ENCODE data around the gene SERPIND1. TPM values are rescaled to one million over a fixed set of nuclear protein-coding genes. Genes with fewer than 3 reads are reported as not detected.

The SERPIND1 gene
- total RNA-seq, 4 donors from 2014 or later = 2.6 TPM; not detected in 3

- intact Hi-C loops (cut with DNase I) = no loop called here
- H3K27ac ChIP-seq = no peak overlapping the region
- peaks cover 0 to 7% of the 10 kb centered on the region in 2 donors for H3K4me1 ChIP-seq
- no peak overlapping the region for H3K4me3 ChIP-seq (replicated peaks in 1 of 3)
- 96 to 97% methylated on average over 15 of the region's 15 CpGs for WGBS, 2 donors
- TF ChIP-seq POLR2A (IDR thresholded peaks at IDR 0.05) = no peak
- TF ChIP-seq CTCF (IDR thresholded peaks at IDR 0.05) = no peak
- H3K36me3 ChIP-seq = peaks cover 23 to 30% of the 10 kb centered on the region in 2 donors
- no peaks in the 10 kb centered on the region for H3K27me3 ChIP-seq
- DNase-seq = no peak
- no peaks in the 10 kb centered on the region for H3K9me3 ChIP-seq
Observed at GRCh38 chr22:20744456-20744855, 29.5 kb upstream of the SERPIND1 start.

- Histone ChIP-seq H3K4me1 (peaks cover 0 to 10% of the 10 kb centered on the region in 2 donors), H3K27me3 (no peaks in the 10 kb centered on the region), H3K9me3 (no peaks in the 10 kb centered on the region), H3K36me3 (peaks cover 26 to 30% of the 10 kb centered on the region in 2 donors), H3K27ac (no peak overlapping the region), H3K4me3 (replicated peaks in 1 of 3) (no peak overlapping the region)
- intact Hi-C loops (cut with DNase I) = no loop called here
- WGBS, 2 donors = 89 to 95% methylated on average over 3 of the region's 3 CpGs
- TF ChIP-seq POLR2A (IDR thresholded peaks at IDR 0.05) (no peak), CTCF (IDR thresholded peaks at IDR 0.05) (no peak)
- DNase-seq = no peak
Observed at GRCh38 chr22:20745119-20745518, 28.8 kb upstream of the SERPIND1 start.

GRCh38 chr22:20746431-20747189, 27.3 kb upstream of the SERPIND1 start:
- TF ChIP-seq CTCF (IDR thresholded peaks at IDR 0.05) = no peak
- Histone ChIP-seq H3K27me3 (no peaks in the 10 kb centered on the region), H3K27ac (no peak overlapping the region), H3K4me3 (replicated peaks in 1 of 3) (no peak overlapping the region), H3K36me3 (peaks cover 33% of the 10 kb centered on the region in 2 donors), H3K4me1 (peaks cover 0 to 18% of the 10 kb centered on the region in 2 donors), H3K9me3 (no peaks in the 10 kb centered on the region)
- intact Hi-C loops (cut with DNase I) = no loop called here
- WGBS, 2 donors = 94% methylated on average over 7 to 9 of the region's 9 CpGs
- no peak for DNase-seq

GRCh38 chr22:20747223-20747622, 26.7 kb upstream of the SERPIND1 start:
- peaks cover 0 to 18% of the 10 kb centered on the region in 2 donors for H3K4me1 ChIP-seq
- H3K4me3 ChIP-seq (replicated peaks in 1 of 3) = no peak overlapping the region
- H3K27me3 ChIP-seq = no peaks in the 10 kb centered on the region
- TF ChIP-seq CTCF (IDR thresholded peaks at IDR 0.05) (no peak), POLR2A (IDR thresholded peaks at IDR 0.05) (no peak)
- WGBS, 2 donors = 95 to 96% methylated on average over 10 of the region's 10 CpGs
- DNase-seq = no peak
- H3K27ac ChIP-seq = no peak overlapping the region
- H3K9me3 ChIP-seq = no peaks in the 10 kb centered on the region
- H3K36me3 ChIP-seq = peaks cover 32 to 37% of the 10 kb centered on the region in 2 donors
- intact Hi-C loops (cut with DNase I) = no loop called here

- intact Hi-C loops (cut with DNase I) = no loop called here
- no peak for DNase-seq
- TF ChIP-seq CTCF (IDR thresholded peaks at IDR 0.05) (no peak), POLR2A (IDR thresholded peaks at IDR 0.05) (no peak)
- Histone ChIP-seq H3K27me3 (no peaks in the 10 kb centered on the region), H3K4me3 (replicated peaks in 1 of 3) (no peak overlapping the region), H3K9me3 (no peaks in the 10 kb centered on the region), H3K36me3 (peaks cover 36 to 37% of the 10 kb centered on the region in 2 donors), H3K27ac (peak overlapping the region in 1 of 3 donors; percentile 90), H3K4me1 (peaks cover 0 to 18% of the 10 kb centered on the region in 2 donors)
- WGBS, 2 donors = 88 to 98% methylated on average over 7 of the region's 7 CpGs
Observed at GRCh38 chr22:20748082-20748481, 25.8 kb upstream of the SERPIND1 start.

Data from thyroid gland (tissue), 4 donors.